ENCODE measurements around the gene GSTA2. TPM values are rescaled to one million over a fixed set of nuclear protein-coding genes. Genes with fewer than 3 reads are reported as not detected.
"Not testable (repeated sequence)": the region's sequence is repeated elsewhere in the genome, so short reads cannot be mapped to it uniquely, and the experiment has no call there.

GSTA2 gene
- total RNA-seq, 1 donor from 2014 or later, result under 0.01 TPM

DNA sequence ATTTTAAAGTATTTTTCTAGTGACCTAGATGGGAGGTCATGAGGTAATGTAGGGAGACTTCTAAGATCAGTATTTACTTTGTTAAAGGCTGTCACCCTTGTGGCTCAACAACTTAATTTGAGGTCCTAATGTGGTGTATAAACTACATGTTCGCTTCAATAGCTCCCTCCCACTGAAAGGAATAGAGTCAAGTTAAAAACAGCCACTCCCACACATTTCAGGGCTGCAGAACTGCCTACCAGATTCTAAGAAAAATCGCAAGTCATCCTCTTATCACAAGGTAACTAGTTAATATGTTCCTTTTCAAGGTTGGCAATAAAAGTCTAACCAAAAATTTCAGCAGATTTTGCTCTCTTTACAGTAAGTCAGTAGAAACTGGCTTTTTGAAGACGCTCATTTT lies 25.2 kb upstream of the GSTA2 start:
- Histone ChIP-seq H3K4me1 (ENCODE audit: control insufficient read depth in 3 of 3, insufficient read depth in 3 of 3, low read length in 3 of 3) (no peaks in the 10 kb centered on the region), H3K27ac (ENCODE audit: low read depth, low read length) (no peak overlapping the region), H3K4me3 (ENCODE audit: low read length in 3 of 3) (no peak overlapping the region), H3K9me3 (ENCODE audit: control insufficient read depth in 3 of 3, low read length in 3 of 3) (no peaks in the 10 kb centered on the region), H3K27me3 (ENCODE audit: control insufficient read depth in 3 of 3, insufficient read depth in 3 of 3, low read length in 3 of 3) (no peaks in the 10 kb centered on the region), H3K36me3 (ENCODE audit: control insufficient read depth in 3 of 3, insufficient read depth in 3 of 3, low read length in 3 of 3) (no peaks in the 10 kb centered on the region), H3K9ac (ENCODE audit: low read depth in 1 of 3, low read length in 3 of 3) (no peak overlapping the region)

DNA sequence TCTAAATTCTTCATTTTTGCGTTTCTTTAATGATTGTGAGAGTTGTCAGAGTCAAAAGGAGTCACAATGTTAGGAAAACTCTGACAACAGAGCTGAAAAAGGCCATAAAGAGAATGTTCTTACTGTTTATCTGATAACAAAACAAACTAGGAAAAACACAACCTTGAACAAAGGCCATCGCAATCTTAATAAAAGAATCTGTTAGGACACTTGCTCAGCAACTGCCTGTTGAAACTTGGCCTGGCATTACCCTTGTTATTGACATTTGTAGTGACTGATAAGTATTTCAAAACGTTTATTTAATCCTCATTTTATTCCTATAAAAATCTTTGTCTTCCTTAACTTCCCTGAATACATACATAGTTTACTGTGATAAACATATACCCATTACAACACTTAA lies 24.6 kb upstream of the GSTA2 start:
- Histone ChIP-seq H3K4me3 (ENCODE audit: low read length in 3 of 3) (no peak overlapping the region), H3K27me3 (ENCODE audit: control insufficient read depth in 3 of 3, insufficient read depth in 3 of 3, low read length in 3 of 3) (no peaks in the 10 kb centered on the region), H3K36me3 (ENCODE audit: control insufficient read depth in 3 of 3, insufficient read depth in 3 of 3, low read length in 3 of 3) (no peaks in the 10 kb centered on the region), H3K9me3 (ENCODE audit: control insufficient read depth in 3 of 3, low read length in 3 of 3) (no peaks in the 10 kb centered on the region), H3K27ac (ENCODE audit: low read depth, low read length) (no peak overlapping the region), H3K9ac (ENCODE audit: low read depth in 1 of 3, low read length in 3 of 3) (no peak overlapping the region), H3K4me1 (ENCODE audit: control insufficient read depth in 3 of 3, insufficient read depth in 3 of 3, low read length in 3 of 3) (no peaks in the 10 kb centered on the region)

DNA sequence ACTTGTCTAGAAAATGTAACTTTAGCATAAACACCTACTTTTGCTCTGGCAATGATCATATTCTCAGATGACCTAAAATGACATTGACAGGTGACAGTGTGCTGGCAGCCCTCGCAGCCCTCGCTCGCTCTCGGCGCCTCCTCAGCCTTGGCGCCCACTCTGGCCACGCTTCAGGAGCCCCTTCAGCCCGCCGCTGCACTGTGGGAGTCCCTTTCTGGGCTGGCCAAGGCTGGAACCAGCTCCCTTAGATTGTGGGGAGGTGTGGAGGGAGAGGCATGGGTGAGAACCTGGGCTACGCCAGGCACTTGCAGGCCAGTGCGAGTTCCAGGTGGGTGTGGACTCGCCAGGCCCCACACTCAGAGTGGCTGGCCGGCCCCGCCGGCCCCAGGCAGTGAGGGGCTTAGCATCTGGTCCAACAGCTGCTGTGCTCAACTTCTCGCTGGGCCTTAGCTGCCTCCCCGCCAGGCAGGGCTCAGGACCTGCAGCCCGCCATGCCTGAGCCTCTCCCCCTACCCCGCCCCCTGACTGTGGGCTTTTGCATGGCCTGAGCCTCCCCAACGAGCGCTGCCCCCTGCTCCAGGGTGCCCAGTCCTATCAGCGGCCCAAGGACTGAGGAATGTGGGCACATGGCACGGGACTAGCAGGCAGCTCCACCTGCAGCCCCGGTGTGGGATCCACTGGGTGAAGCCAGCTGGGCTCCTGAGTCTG lies 23.1 kb upstream of the GSTA2 start:
- no peak overlapping the region for H3K4me3 ChIP-seq (ENCODE audit: low read length in 3 of 3)
- no peaks in the 10 kb centered on the region for H3K36me3 ChIP-seq (ENCODE audit: control insufficient read depth in 3 of 3, insufficient read depth in 3 of 3, low read length in 3 of 3)
- no peaks in the 10 kb centered on the region for H3K9me3 ChIP-seq (ENCODE audit: control insufficient read depth in 3 of 3, low read length in 3 of 3)
- H3K4me1 ChIP-seq (ENCODE audit: control insufficient read depth in 3 of 3, insufficient read depth in 3 of 3, low read length in 3 of 3), result no peaks in the 10 kb centered on the region
- no peak overlapping the region for H3K27ac ChIP-seq (ENCODE audit: low read depth, low read length)
- H3K9ac ChIP-seq (ENCODE audit: low read depth in 1 of 3, low read length in 3 of 3), result no peak overlapping the region
- no peaks in the 10 kb centered on the region for H3K27me3 ChIP-seq (ENCODE audit: control insufficient read depth in 3 of 3, insufficient read depth in 3 of 3, low read length in 3 of 3)

- not testable (repeated sequence) for H3K36me3 ChIP-seq (ENCODE audit: control insufficient read depth in 3 of 3, insufficient read depth in 3 of 3, low read length in 3 of 3); H3K4me1 ChIP-seq (ENCODE audit: control insufficient read depth in 3 of 3, insufficient read depth in 3 of 3, low read length in 3 of 3); H3K27me3 ChIP-seq (ENCODE audit: control insufficient read depth in 3 of 3, insufficient read depth in 3 of 3, low read length in 3 of 3); H3K27ac ChIP-seq (ENCODE audit: low read depth, low read length); H3K9ac ChIP-seq (ENCODE audit: low read depth in 1 of 3, low read length in 3 of 3); H3K9me3 ChIP-seq (ENCODE audit: control insufficient read depth in 3 of 3, low read length in 3 of 3); H3K4me3 ChIP-seq (ENCODE audit: low read length in 3 of 3)
Measured at GRCh38 chr6:52782696-52783274, 19.5 kb upstream of the GSTA2 start.

GRCh38 chr6:52782209-52782608 lies 18.9 kb upstream of the GSTA2 start:
- not testable (repeated sequence) for H3K27me3 ChIP-seq (ENCODE audit: control insufficient read depth in 3 of 3, insufficient read depth in 3 of 3, low read length in 3 of 3); H3K36me3 ChIP-seq (ENCODE audit: control insufficient read depth in 3 of 3, insufficient read depth in 3 of 3, low read length in 3 of 3); H3K27ac ChIP-seq (ENCODE audit: low read depth, low read length); H3K9ac ChIP-seq (ENCODE audit: low read depth in 1 of 3, low read length in 3 of 3); H3K4me1 ChIP-seq (ENCODE audit: control insufficient read depth in 3 of 3, insufficient read depth in 3 of 3, low read length in 3 of 3); H3K9me3 ChIP-seq (ENCODE audit: control insufficient read depth in 3 of 3, low read length in 3 of 3); H3K4me3 ChIP-seq (ENCODE audit: low read length in 3 of 3)

- no peaks in the 10 kb centered on the region for H3K4me1 ChIP-seq (ENCODE audit: control insufficient read depth in 3 of 3, insufficient read depth in 3 of 3, low read length in 3 of 3)
Measured at GRCh38 chr6:52779237-52779636, 16.0 kb upstream of the GSTA2 start.

DNA sequence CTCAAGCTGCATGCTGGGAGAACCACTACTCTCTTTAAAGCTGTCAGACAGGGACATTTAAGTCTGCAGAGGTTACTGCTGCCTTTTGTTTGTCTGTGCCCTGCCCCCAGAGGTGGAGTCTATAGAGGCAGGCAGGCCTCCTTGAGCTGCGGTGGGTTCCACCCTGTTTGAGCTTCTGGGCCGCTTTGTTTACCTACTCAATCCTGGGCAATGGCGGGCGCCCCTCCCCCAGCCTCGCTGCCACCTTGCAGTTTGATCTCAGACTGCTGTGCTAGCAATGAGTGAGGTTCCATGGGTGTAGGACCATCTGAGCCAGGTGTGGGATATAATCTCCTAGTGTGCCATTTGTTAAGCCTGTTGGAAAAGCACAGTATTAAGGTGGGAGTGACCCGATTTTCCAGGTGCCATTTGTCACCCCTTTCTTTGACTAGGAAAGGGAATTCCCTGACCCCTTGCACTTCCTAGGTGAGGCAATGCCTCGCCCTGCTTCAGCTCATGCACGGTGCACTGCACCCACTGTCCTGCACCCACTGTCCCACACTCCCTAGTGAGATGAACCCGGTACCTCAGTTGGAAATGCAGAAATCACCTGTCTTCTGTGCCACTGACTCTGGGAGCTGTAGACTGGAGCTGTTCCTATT lies 13.6 kb upstream of the GSTA2 start:
- H3K27me3 ChIP-seq (ENCODE audit: control insufficient read depth in 3 of 3, insufficient read depth in 3 of 3, low read length in 3 of 3); H3K9ac ChIP-seq (ENCODE audit: low read depth in 1 of 3, low read length in 3 of 3); H3K9me3 ChIP-seq (ENCODE audit: control insufficient read depth in 3 of 3, low read length in 3 of 3); H3K36me3 ChIP-seq (ENCODE audit: control insufficient read depth in 3 of 3, insufficient read depth in 3 of 3, low read length in 3 of 3); H3K4me1 ChIP-seq (ENCODE audit: control insufficient read depth in 3 of 3, insufficient read depth in 3 of 3, low read length in 3 of 3); H3K4me3 ChIP-seq (ENCODE audit: low read length in 3 of 3); H3K27ac ChIP-seq (ENCODE audit: low read depth, low read length): not testable (repeated sequence)

More at GRCh38 chr6:52779237-52779636, 16.0 kb upstream of the GSTA2 start:
- H3K4me3 ChIP-seq (ENCODE audit: low read length in 3 of 3), result no peak overlapping the region
- no peaks in the 10 kb centered on the region for H3K9me3 ChIP-seq (ENCODE audit: control insufficient read depth in 3 of 3, low read length in 3 of 3)
- H3K27me3 ChIP-seq (ENCODE audit: control insufficient read depth in 3 of 3, insufficient read depth in 3 of 3, low read length in 3 of 3), result no peaks in the 10 kb centered on the region
- H3K27ac ChIP-seq (ENCODE audit: low read depth, low read length), result no peak overlapping the region
- H3K9ac ChIP-seq (ENCODE audit: low read depth in 1 of 3, low read length in 3 of 3), result no peak overlapping the region
- no peaks in the 10 kb centered on the region for H3K36me3 ChIP-seq (ENCODE audit: control insufficient read depth in 3 of 3, insufficient read depth in 3 of 3, low read length in 3 of 3)

- H3K27ac ChIP-seq (ENCODE audit: low read depth, low read length); H3K4me1 ChIP-seq (ENCODE audit: control insufficient read depth in 3 of 3, insufficient read depth in 3 of 3, low read length in 3 of 3); H3K9me3 ChIP-seq (ENCODE audit: control insufficient read depth in 3 of 3, low read length in 3 of 3); H3K27me3 ChIP-seq (ENCODE audit: control insufficient read depth in 3 of 3, insufficient read depth in 3 of 3, low read length in 3 of 3); H3K36me3 ChIP-seq (ENCODE audit: control insufficient read depth in 3 of 3, insufficient read depth in 3 of 3, low read length in 3 of 3); H3K9ac ChIP-seq (ENCODE audit: low read depth in 1 of 3, low read length in 3 of 3); H3K4me3 ChIP-seq (ENCODE audit: low read length in 3 of 3): not testable (repeated sequence)
Measured at GRCh38 chr6:52769399-52769798, 6.1 kb upstream of the GSTA2 start.

DNA sequence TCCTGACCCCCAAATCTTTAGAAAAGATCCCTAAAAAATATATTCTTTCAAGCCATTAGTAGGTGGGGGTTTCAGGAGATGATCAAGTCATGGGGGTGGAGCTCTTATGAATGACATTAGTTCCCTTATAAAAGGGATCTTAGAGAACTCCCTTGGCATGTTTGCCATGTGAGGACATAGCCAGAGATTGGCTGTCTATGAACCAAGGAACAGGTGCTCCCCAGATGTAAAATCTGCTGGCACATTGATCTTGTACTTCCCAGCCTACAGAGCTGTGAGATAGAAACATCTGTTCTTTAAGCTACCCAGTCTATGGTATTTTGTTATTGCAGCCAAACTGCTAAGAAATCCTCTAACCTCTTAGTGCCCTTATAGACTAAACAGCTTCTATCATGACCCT lies 4.4 kb upstream of the GSTA2 start:
- not testable (repeated sequence) for H3K9ac ChIP-seq (ENCODE audit: low read depth in 1 of 3, low read length in 3 of 3); H3K36me3 ChIP-seq (ENCODE audit: control insufficient read depth in 3 of 3, insufficient read depth in 3 of 3, low read length in 3 of 3); H3K27ac ChIP-seq (ENCODE audit: low read depth, low read length); H3K4me1 ChIP-seq (ENCODE audit: control insufficient read depth in 3 of 3, insufficient read depth in 3 of 3, low read length in 3 of 3); H3K9me3 ChIP-seq (ENCODE audit: control insufficient read depth in 3 of 3, low read length in 3 of 3); H3K27me3 ChIP-seq (ENCODE audit: control insufficient read depth in 3 of 3, insufficient read depth in 3 of 3, low read length in 3 of 3); H3K4me3 ChIP-seq (ENCODE audit: low read length in 3 of 3)

DNA sequence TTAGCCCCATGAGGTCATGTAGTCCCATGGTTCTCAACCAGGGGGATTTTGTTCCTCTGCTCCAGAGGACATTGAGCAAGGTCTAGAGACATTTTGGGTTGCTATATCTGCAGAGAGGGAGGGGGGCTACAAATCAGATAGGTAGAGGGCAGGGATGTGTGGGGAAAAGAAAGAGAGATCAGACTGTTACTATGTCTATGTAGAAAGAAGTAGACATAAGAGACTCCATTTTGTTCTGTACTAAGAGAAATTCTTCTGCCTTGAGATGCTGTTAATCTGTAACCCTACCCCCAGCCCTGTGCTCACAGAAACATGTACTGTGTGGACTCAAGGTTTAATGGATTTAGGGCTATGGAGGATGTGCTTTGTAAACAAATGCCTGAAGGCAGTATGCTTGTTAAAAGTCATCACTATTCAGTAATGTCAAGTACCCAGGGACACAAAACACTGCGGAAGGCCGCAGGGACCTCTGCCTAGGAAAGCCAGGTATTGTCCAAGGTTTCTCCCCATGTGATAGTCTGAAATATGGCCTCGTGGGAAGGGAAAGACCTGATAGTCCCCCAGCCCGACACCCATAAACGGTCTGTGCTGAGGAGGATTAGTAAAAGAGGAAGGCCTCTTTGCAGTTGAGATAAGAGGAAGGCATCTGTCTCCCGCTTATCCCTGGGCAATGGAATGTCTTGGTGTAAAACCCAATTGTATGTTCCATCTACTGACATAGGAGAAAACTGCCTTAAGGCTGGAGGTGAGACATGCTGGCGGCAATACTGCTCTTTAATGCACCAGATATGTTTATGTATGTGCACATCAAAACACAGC lies 1.4 kb downstream of the GSTA2 start:
- not testable (repeated sequence) for H3K4me1 ChIP-seq (ENCODE audit: control insufficient read depth in 3 of 3, insufficient read depth in 3 of 3, low read length in 3 of 3); H3K9ac ChIP-seq (ENCODE audit: low read depth in 1 of 3, low read length in 3 of 3); H3K4me3 ChIP-seq (ENCODE audit: low read length in 3 of 3); H3K27ac ChIP-seq (ENCODE audit: low read depth, low read length); H3K9me3 ChIP-seq (ENCODE audit: control insufficient read depth in 3 of 3, low read length in 3 of 3); H3K27me3 ChIP-seq (ENCODE audit: control insufficient read depth in 3 of 3, insufficient read depth in 3 of 3, low read length in 3 of 3); H3K36me3 ChIP-seq (ENCODE audit: control insufficient read depth in 3 of 3, insufficient read depth in 3 of 3, low read length in 3 of 3)
